WTC11 (cell line): ENCODE results near the gene MMAB. TPM values are rescaled to one million over a fixed set of nuclear protein-coding genes. Genes with fewer than 3 reads are reported as not detected.
A peak's percentile ranks its signal among the peaks of the same experiment; 100 is the strongest.

Experiments used
- ATAC-seq: fragments of 200-7000 bp; cut with Tn5 transposase; 2 replicates; pipeline ENCODE4 v1.10.0; 2021; ENCODE audit warnings: mild to moderate bottlenecking, moderate library complexity
- CTCF ChIA-PET: fragments of 300-600 bp; sonication (Branson Sonifier 250); formaldehyde crosslinking; loops from one replicate; lab custom pipeline; 2021; ENCODE audit warnings: antibody characterized with exemption; lab: Charles Lee
- POLR2A ChIA-PET: fragments of 350-600 bp; sonication (Branson Sonifier 250); formaldehyde crosslinking; loops from one replicate; lab custom pipeline; 2021; ENCODE audit warnings: antibody characterized with exemption; lab: Charles Lee
- DNase-seq: peaks from one replicate; pipeline ENCODE4 v3.0.0; 2021; ENCODE audit warnings: low spot score
- H3K27ac Mint-ChIP-seq: 2 replicates; pipeline ENCODE4 v1.8.0; 2021; ENCODE audit warnings: mixed read lengths
- H3K27me3 Mint-ChIP-seq: 2 replicates; pipeline ENCODE4 v1.8.0; 2021; ENCODE audit warnings: low read depth, mild to moderate bottlenecking, moderate library complexity, mixed read lengths
- H3K36me3 Mint-ChIP-seq: 2 replicates; pipeline ENCODE4 v1.8.0; 2021; ENCODE audit warnings: mixed read lengths
- H3K4me1 Mint-ChIP-seq: 2 replicates; pipeline ENCODE4 v1.8.0; 2022; ENCODE audit warnings: mixed read lengths
- H3K4me3 Mint-ChIP-seq: 2 replicates; pipeline ENCODE4 v1.8.0; 2021; ENCODE audit warnings: mild to moderate bottlenecking, moderate library complexity, mixed read lengths
- H3K9me3 Mint-ChIP-seq: 2 replicates; pipeline ENCODE4 v1.8.0; 2021; ENCODE audit warnings: mixed read lengths
- CREB1 ChIP-seq: sonication (generic); formaldehyde crosslinking; IDR thresholded peaks from 2 replicates; pipeline ENCODE4 v1.8.0; 2023; ENCODE audit warnings: mild to moderate bottlenecking, missing genetic modification reagents
- E2F1 ChIP-seq: sonication (generic); formaldehyde crosslinking; IDR thresholded peaks from 2 replicates; pipeline ENCODE4 v1.8.0; 2022; ENCODE audit warnings: mild to moderate bottlenecking, missing genetic modification reagents
- NFE2L1 ChIP-seq: sonication (generic); formaldehyde crosslinking; IDR thresholded peaks from 2 replicates; pipeline ENCODE4 v1.8.1; 2023; ENCODE audit warnings: missing genetic modification reagents
- NR1H2 ChIP-seq: sonication (generic); formaldehyde crosslinking; IDR thresholded peaks from 2 replicates; pipeline ENCODE4 v1.9.0; 2021; ENCODE audit warnings: mild to moderate bottlenecking, moderate library complexity, missing genetic modification reagents
- PRRX2 ChIP-seq: fragments of 250-450 bp; sonication (Bioruptor Pico); IDR thresholded peaks from 2 replicates; pipeline ENCODE4 v1.8.0; 2021; ENCODE audit warnings: mild to moderate bottlenecking
- SOX15 ChIP-seq: fragments of 250-450 bp; sonication (Bioruptor Pico); IDR thresholded peaks from 2 replicates; pipeline ENCODE4 v1.9.0; 2021; ENCODE audit warnings: mild to moderate bottlenecking
- STAT6 ChIP-seq: sonication (generic); formaldehyde crosslinking; conservative IDR thresholded peaks from 2 replicates; pipeline ENCODE4 v1.8.1; 2023; ENCODE audit warnings: mild to moderate bottlenecking, low read depth, missing genetic modification reagents, moderate library complexity
- USF1 ChIP-seq: sonication (generic); formaldehyde crosslinking; IDR thresholded peaks from 2 replicates; pipeline ENCODE4 v1.8.0; 2022; ENCODE audit warnings: mild to moderate bottlenecking, missing genetic modification reagents
- ZNF138 ChIP-seq: sonication (generic); formaldehyde crosslinking; conservative IDR thresholded peaks from 2 replicates; pipeline ENCODE4 v1.8.1; 2022; ENCODE audit warnings: mild to moderate bottlenecking, moderate library complexity, missing genetic modification reagents
- ZNF396 ChIP-seq: fragments of 250-450 bp; sonication (Bioruptor Pico); IDR thresholded peaks from 2 replicates; pipeline ENCODE4 v1.8.0; 2021; ENCODE audit warnings: mild to moderate bottlenecking, moderate library complexity, borderline replicate concordance
- ZNF425 ChIP-seq: fragments of 250-450 bp; sonication (Bioruptor Pico); conservative IDR thresholded peaks from 2 replicates; pipeline ENCODE4 v1.9.0; 2021; ENCODE audit warnings: mild to moderate bottlenecking
- ZNF671 ChIP-seq: fragments of 250-450 bp; sonication (Bioruptor Pico); IDR thresholded peaks from 2 replicates; pipeline ENCODE4 v1.8.0; 2021; ENCODE audit warnings: mild to moderate bottlenecking
- total RNA-seq: library from RNA; stranded (reverse); gene quantifications from 3 replicates; pipeline ENCODE4 v1.2.3, GENCODE V29; 2021
- TF ChIP-seq, protein P1 (sequence below): sonication (generic); formaldehyde crosslinking; IDR thresholded peaks from 2 replicates; pipeline ENCODE4 v1.8.1; 2023; ENCODE audit warnings: mild to moderate bottlenecking, missing genetic modification reagents, moderate library complexity
- TF ChIP-seq, protein P2 (sequence below): sonication (generic); formaldehyde crosslinking; IDR thresholded peaks from 2 replicates; pipeline ENCODE4 v1.8.1; 2023; ENCODE audit warnings: mild to moderate bottlenecking, missing genetic modification reagents

MMAB gene
- total RNA-seq, 1 experiment from 2014 or later: 22.0 TPM

GRCh38 chr12:109538191-109538863 lies 35.0 kb downstream of the MMAB start:
- Mint-ChIP-seq H3K9me3 (no peaks in the 10 kb centered on the region), H3K4me3 (no peak overlapping the region), H3K4me1 (no peaks in the 10 kb centered on the region), H3K27ac (no peak overlapping the region), H3K27me3 (no peaks in the 10 kb centered on the region), H3K36me3 (no peaks in the 10 kb centered on the region)
- no peak for TF ChIP-seq PRRX2 (CRISPR knock-in tag)
- no peak for TF ChIP-seq NFE2L1
- TF ChIP-seq STAT6 (CRISPR knock-in tag): no peak
- TF ChIP-seq ZNF425 (CRISPR knock-in tag): no peak
- TF ChIP-seq, protein P1, sequence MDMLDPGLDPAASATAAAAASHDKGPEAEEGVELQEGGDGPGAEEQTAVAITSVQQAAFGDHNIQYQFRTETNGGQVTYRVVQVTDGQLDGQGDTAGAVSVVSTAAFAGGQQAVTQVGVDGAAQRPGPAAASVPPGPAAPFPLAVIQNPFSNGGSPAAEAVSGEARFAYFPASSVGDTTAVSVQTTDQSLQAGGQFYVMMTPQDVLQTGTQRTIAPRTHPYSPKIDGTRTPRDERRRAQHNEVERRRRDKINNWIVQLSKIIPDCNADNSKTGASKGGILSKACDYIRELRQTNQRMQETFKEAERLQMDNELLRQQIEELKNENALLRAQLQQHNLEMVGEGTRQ (CRISPR knock-in tag): no peak
- no peak for TF ChIP-seq ZNF396 (CRISPR knock-in tag)
- TF ChIP-seq CREB1 (CRISPR knock-in tag): no peak
- TF ChIP-seq ZNF138 (CRISPR knock-in tag): no peak
- TF ChIP-seq NR1H2 (CRISPR knock-in tag): no peak
- no peak for TF ChIP-seq USF1
- TF ChIP-seq E2F1 (CRISPR knock-in tag): no peak
- ATAC-seq (no peak), DNase-seq (no peak)
- CTCF ChIA-PET: interaction anchor here (1.2 to 1.4 kb wide), 2 partner anchors 105 to 237 kb away, joined by 3 read pairs; no protein-coding TSS in a partner anchor
- POLR2A ChIA-PET: no interaction called here

DNA sequence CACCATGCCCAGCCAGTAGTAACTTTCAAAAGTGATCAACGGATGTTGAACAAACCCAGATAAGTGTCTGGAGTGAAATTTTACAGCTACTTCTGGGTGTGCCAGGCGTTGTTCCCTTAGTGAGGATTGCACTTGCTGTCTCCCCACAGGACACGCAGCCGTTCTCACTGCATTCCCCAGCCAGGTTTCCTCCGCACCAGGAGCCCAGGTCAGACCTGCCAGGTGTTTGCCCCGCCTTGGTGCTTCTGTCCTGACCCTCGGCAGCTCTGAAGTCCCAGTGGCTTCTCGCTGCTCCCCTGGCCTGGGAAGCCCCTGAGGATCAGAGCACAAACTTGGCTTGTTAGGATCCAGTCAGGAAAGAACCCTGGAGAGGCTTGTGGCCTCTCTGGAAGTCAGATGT lies 36.2 kb downstream of the MMAB start:
- Mint-ChIP-seq H3K4me1 (no peaks in the 10 kb centered on the region), H3K4me3 (no peak overlapping the region), H3K27ac (peak overlapping the region; percentile 54; the same call in 1 of the 2 replicates), H3K36me3 (peaks cover 3% of the 10 kb centered on the region; the same call in 1 of the 2 replicates), H3K27me3 (no peaks in the 10 kb centered on the region), H3K9me3 (no peaks in the 10 kb centered on the region)
- ChIA-PET CTCF (no interaction called here), POLR2A (no interaction called here)
- TF ChIP-seq ZNF671 (CRISPR knock-in tag) (no peak), SOX15 (no peak)
- TF ChIP-seq, protein P2, sequence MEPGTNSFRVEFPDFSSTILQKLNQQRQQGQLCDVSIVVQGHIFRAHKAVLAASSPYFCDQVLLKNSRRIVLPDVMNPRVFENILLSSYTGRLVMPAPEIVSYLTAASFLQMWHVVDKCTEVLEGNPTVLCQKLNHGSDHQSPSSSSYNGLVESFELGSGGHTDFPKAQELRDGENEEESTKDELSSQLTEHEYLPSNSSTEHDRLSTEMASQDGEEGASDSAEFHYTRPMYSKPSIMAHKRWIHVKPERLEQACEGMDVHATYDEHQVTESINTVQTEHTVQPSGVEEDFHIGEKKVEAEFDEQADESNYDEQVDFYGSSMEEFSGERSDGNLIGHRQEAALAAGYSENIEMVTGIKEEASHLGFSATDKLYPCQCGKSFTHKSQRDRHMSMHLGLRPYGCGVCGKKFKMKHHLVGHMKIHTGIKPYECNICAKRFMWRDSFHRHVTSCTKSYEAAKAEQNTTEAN (CRISPR knock-in tag): no peak
- no peak for DNase-seq
- ATAC-seq: no peak
